HG03196 (cell line): Measurements from ENCODE around the gene CARD11.
A peak's percentile ranks its signal among the peaks of the same experiment; 100 is the strongest.

ENCODE experiments used
- ATAC-seq: cut with Tn5 transposase; IDR thresholded peaks from one replicate; pipeline ENCODE4 v1.9.1; 2021; ENCODE audit not compliant: unreplicated experiment

The CARD11 gene

DNA sequence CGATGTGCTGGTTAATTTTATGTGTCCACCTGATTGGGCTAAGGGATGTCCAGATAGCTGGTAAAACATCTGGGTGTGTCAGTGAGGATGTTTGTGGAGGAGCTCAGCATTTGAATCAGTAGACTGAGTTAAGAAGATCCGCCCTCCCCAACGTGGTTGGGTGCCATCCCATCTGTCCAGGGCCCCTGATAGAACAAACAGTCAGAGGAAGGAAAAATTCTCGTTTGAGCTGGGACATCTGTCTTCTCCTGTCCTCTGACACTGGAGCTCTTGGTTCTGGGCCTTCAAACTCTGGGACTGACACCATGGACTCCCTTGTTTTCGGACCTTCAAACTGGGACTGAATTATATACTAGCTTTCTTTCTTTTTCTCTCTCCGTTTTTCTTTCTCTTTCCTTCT is 59.6 kb downstream of the CARD11 start:
- no peak for ATAC-seq

DNA sequence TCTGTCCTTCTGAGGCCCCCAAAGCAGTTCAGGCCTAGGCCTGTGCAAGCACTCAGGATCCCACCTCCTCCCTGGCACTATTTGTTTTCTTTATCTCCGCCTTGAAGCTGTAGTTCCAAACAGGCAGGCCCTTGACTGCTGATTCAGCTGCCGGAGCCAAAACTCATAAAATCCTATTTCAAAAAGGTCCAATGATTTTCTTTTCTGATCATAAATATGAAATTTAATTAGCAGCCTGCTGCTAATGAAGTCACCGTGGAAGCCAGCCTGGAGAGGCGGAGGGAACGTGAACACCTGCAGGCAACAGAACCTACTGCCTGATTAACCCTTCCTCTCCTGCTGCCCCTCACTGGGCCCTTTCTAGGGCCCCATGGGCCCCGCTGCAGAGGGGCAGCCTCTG is 60.1 kb downstream of the CARD11 start:
- ATAC-seq = no peak

DNA sequence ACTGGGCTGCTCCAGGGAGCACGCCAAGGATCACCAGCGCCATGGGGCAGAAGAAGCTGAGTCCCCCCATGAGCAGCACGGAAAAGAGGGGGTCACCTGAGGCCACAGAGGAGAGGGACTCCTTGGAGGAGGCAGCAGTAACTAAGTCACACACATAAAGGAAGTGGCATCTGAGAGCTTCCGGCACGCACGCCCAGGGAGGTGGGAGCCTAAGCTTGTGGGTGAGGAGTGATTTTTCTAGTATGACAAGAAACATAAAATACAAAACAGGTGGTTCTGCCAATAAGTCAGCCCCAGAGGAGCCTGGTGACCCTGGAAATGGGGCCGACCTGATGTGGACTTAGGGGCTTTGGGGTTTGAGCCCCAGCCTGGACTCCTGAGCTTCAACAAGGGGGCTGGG is 60.8 kb downstream of the CARD11 start:
- no peak for ATAC-seq

DNA sequence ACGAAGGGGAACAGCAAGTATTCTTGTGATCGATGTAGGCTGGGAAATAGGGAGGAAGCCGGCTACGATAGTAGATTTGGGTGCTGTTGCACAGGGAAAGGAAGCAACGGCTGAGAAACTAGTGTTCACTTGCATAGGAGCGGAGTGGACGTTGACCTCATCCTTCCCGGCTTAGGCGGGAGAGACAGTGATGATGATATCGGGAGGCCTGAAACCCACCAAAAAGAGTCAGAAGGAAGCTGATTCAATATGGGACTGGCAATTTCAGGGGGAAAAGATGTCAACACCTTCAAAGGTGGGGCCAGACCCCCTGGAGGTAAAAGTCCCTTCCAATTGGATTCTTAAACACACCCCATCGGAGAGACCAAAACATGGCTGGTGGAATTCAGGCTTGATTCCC is 61.3 kb downstream of the CARD11 start:
- no peak for ATAC-seq

DNA sequence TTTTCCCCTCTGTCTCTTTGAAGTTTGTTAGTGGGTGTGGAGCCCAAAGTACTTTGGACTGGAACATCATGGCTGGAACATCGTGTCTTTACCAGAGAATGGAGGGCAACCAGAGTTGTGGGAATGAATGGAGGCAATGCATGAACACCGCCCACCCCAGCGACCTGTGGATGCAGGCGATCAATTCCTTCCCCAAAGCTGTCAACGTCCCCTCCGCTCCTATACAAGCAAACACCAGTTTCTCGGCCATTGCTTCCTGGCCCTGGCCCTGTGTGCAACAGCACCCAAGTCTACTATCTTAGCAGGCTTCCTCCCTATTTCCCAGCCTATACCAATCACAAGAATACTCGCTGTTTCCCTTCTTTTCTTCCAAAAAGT is 62.6 kb downstream of the CARD11 start:
- no peak for ATAC-seq

DNA sequence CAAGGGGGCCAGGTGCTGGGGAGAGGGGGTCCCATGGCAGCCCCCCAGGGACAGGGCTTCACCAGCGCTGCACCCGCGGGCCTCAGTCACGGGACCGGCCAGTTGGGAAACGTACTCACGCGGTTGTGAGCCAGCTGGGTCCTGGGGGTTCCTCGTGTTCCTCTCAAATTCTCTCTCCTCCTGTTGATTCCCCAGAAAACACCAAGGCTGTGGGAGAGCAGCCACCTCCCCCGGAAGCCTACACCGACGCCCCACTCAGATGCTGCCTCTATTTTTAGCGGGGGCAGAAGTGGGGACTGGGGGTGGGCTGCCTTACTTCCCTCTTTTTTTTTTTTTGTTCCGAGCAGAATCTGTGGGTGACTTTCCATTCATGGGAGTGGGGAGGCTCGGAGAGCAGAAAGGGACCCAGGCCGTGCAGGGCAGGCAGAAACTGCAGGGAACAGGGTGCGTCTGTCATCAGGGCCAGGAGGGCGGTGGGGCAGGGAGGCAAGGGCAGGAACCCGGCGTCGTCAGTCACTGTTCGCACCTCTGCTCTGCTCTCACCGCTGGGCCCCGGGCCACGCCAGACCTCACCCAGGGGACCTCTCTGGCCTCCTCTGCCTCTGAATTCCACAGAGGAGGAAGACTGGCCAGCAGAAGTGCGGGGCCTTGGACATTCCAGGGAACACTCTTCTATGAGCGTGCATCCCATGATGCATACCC is 63.1 kb downstream of the CARD11 start:
- ATAC-seq = no peak

DNA sequence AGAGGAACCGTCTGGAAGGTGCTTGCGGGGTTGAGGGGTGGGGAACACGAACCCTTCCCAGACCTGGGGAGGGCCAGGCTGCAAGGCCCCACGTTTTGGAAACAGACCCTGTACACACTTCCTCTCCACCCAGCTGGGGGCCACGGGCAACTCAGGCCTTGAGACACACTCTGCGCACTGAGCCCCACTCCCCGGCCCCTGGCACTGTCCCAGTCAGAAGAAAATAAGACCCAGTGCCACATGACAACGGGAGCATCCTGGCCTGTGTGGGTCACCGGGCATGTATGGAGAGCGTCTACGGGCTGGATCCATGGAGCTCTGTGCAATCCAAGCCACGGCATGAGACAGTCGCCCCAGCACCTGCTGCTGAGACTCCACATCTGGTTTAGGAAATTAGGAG is 63.7 kb downstream of the CARD11 start:
- ATAC-seq = no peak

DNA sequence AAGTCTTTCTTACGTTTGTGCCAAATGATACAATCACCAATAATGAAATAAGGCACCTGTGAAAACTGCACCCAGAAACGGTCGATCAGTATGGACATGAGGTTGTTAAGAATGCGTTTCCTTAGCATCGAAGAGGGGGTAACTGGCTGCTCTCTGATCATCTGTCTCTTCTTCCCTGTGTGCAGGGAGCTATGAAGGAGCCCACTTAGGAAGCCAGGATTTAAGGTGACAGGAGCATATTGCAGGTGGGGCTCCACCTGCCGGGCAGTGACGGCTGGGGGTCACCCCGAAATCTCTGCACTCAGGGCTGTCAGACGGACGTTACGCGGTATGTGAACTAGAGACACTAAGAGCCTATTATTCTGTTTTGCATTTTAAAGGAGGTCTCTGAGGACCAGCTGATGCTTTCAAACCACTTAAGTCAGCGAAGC is 64.5 kb downstream of the CARD11 start:
- ATAC-seq = no peak

DNA sequence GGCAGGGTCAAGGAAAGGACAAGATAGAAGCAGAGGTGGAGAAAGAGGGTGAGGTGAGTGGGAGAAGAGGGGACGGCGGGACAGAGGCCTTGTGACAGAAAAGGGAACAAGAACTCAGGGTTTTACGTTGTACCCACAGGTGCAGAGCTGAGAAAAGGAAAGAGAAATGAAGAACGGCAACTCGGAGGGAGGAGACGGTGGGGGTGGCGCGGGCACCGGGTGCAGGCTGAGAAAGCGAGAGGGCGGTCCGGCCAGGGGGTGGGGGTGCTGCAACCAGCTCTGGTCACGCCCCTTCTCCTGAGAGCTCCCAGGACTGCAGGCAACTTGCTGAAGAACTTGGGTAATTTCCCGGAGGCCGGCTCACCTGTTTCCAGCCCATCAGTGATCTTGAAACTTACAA is 65.3 kb downstream of the CARD11 start:
- ATAC-seq = peak; percentile 79

DNA sequence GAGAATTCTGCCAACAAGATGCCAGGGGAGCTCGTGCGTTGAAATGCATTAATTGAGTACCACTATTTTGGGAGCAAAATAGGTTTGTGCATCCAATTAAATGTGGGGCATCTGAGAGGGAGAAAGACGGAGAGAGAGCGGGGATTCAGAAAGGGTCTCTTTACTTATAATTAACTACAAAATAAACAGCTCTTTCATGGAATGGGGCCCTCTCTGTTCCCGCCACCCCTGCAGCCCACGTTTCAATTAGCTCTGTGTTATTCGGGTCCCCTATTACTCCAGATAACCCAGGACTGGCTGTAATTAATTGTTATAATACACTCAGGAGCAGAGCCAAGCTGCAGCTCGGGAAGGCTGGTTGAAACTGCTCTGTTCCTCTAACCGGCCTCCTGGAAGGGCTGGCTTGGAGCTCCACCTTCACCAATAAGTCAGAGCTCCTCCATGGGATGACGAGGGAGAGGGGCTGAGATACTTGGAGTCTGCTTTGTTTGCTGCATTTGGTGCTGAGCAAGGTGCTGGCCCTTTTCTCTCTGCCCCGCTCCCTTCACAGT is 67.8 kb downstream of the CARD11 start:
- no peak for ATAC-seq

DNA sequence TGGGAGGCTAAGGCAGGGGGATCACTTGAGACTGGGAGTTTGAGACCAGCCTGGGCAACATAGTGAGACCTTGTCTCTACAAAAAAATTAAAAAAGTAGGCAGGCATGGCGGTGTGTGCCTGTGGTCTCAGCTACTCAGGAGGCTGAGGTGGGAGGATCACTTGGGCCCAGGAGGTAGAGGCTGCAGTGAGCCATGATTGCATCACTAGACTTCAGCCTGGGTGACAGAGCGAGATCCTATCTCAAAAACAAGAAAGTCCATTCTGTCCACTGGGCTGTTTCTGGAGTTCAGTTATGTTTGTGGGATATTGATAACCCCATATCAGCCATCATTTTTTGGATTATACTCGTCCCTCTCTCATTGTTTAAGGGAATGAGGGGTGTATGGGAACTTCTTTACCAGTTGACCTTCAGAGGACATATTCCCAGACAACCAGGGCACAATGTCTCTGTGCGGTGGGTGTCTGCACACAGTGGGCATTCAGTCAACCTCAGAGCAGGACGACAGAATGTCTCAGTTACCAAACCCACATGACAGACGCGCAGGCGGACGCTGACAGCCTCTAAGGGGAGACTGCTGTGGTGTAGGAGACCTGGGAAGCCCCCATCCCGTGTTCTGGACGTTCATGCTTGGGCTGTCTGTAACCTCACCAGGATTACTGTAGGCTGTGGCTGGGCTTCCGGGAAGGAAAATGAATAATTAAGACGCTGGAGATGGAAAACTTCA is 69.4 kb downstream of the CARD11 start:
- no peak for ATAC-seq

DNA sequence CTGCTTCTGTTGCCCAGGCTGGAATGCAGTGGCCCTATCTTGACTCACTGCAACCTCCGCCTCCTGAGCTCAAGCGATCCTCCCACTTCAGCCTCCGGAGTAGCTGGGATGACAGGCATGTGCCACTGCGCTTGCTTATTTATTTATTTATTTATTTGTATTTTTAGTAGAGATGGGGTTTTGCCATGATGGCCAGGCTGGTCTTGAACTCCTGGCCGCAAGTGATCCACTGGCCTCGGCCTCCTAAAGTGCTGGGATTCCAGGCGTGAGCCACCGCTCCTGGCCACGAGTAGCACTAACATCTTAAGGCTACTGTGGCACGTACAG is 70.9 kb downstream of the CARD11 start:
- ATAC-seq = no peak

DNA sequence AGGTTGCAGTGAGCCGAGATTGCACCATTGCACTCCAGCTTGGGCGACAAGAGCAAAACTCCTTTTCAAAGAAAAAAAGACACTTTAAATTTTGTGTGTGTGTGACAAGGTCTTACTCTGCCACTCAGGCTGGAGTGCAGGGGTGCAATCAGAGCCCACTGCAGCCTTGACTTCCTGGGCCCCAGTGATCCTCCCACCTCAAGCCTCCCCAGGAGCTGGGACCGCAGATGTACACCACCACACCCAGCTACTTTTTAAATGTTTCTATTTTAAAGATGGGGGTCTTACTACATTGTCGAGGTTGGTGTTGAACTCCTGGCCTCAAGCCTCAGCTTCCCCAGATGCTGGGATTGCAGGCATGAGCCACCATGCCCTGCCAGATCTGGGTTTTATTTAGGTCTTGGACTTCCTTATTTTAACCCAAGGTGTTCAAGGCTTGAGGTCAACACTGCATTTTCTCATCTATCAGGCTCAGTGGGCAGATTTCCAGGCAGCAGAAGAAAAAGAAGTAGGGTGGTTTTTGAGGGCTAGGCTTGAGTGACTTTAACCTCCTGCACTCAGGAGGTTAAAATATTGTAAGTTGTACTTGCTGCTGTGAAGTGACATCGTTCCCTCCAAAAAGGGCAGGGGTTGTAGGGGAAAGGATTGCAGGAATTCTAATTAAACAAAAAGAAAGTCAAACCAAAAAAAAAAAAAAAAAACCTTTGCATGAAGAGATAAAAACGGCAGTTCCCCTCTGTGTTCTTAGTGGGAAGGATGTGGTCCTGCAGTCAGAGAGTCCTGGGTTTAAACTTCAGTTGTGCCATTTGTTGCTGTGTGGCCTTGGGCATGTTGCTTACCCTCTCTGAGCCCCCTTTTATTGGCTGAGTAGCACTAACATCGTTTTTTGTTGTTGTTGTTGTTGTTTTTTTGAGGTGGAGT is 71.5 kb downstream of the CARD11 start:
- ATAC-seq = no peak

DNA sequence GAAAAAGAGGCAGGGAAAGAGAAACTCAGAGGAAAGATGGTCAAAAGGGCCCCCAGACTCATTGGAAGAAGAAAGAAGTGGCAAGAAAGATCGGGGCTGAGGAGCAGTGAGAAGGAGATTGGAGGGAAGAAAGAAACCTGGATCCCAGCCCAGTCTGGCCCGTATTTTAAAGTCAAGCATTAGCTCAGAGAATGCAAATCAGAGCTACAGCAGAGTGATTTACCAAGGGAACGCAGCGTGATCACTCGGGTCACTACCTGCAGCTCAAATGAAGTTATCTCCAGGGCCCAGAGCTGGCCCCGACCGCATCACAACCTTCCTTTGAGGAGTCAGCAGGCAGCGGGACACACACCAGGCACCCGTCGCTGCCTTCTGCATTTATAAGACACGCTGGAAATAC is 72.8 kb downstream of the CARD11 start:
- no peak for ATAC-seq

DNA sequence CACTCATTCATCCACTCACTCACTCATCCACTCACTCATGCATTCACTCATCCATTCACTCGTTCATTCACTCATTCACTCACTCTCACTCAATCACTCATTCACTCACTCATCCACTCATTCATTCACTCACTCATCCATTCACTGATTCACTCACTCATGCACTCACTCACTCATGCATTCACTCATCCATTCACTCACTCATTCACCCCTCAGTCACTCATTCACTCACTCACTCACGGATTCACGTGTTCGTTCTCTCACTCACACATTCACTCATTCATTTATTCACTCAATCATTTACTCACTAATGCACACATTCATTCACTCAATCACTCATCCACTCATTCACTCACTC is 73.4 kb downstream of the CARD11 start:
- no peak for ATAC-seq

DNA sequence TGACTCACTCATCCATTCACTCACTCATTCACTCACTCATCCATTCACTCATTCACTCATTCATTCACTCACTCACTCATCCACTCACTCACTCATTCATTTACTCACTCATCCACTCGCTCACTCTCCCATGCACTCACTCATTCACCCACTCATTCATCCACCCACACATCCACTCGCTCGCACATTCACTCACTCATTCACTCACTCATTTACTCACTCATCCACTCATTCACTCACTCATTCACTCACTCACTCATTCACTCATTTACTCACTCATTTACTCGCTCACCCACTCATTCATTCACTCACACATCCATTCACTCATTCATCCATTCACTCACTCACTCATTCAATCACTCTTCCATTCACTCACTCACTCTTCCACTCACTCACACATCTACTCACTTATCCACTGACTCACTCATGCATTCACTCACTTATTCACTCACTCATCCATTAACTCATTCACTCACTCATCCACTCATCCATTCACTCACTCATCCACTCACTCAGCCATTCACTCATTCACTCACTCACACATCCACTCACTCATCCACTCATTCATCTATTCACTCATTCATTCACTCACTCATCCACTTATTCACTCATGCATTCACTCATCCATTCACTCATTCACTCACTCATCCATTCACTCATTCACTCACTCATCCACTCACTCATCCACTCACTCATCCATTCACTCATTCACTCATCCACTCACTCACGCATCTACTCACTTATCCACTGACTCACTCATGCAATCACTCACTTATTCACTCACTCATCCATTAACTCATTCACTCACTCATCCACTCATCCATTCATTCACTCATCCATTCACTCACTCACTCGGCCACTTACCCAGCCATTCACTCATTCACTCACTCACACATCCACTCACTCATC is 74.0 kb downstream of the CARD11 start:
- ATAC-seq = no peak

DNA sequence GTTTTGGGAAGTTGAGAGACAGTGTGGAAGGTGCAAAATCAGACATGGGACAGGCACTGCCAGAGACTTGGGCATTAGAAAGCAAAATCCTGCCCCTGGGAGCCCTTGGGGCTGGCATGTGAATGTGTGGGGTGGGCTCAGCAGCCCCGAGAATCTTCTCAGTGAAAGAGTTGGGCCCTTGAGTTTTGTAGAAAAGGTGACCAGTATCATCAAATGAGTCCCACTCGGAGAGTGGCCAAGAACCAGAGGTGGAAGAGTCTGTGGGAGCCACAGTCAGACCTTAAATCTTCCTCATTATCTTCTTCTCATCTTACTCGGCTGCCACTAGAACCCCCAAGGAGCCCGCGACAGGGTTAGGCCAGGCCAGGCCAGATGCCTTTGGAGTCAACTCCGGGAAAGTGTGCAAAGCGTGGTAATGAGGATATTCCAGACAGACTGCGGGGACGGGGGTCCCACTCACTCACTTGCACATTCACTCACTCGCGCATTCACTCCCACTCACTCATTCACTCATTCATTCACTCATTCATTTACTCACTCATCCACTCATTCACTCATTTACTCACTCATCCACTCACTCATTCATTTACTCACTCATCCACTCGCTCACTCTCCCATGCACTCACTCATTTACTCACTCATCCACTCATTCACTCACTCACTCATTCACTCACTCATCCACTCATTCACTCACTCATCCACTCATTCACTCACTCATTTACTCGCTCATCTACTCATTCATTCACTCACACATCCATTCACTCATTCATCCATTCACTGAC is 74.9 kb downstream of the CARD11 start:
- no peak for ATAC-seq

DNA sequence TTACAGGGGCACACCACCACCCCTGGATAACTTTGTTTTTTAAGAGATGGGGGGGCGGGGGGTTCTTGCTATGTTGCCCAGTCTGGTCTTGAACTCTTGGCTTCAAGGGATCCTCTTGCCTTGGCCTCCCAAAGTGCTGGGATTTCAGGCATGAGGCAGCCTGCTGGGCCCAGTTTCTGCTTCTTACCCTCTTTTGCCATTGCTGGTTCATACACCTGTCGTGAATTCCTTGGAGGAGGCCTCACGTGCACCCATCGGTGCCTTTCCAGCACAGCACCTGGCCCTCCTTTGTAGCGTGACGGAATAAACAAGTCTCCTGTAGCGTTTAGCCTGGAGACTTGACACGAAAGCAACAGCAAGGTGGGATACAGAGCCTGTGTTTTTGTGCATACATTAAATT is 75.5 kb downstream of the CARD11 start:
- ATAC-seq = no peak

DNA sequence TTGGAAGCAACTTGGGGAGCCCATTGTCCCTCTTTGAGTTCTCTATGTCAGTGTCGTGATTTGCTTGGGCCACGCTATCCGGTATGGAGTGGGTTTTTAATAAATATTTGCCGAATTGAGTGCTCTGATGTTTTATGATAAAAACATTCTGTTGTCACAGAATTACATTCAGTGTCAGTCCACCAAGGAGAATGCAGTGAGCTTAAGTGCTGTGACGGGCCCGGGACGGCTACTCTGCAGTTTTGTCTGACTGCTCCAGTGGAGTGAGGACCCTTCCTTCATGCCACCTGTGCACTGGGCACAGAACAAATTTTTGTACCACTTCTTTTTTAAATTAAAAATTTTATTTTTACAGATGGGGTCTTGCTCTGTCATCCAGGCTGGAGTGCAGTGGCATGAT is 76.0 kb downstream of the CARD11 start:
- ATAC-seq = no peak

DNA sequence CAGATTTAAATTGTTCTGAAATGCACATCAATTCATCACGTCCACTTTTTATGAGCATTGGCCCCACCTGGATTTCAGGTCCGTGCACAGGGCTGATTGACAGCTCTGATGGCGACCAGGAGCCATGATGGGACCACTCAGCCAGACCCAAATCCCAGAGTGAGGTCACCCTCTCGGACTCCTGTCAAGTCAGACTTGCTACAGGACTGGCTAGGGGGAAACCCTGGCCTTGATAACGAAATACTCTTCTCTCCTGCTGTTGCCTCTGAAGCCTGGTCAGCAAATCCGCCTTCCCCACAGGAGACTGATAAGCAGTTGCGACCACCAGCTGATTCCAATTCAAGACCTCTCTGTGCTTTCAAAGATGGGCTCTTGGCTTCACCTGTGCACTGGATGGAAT is 76.4 kb downstream of the CARD11 start:
- ATAC-seq = no peak
